HG02885 (cell line): ENCODE results near the gene MEIOB.
A peak's percentile ranks its signal among the peaks of the same experiment; 100 is the strongest.

Experiments used
- ATAC-seq: cut with Tn5 transposase; IDR thresholded peaks from one replicate; pipeline ENCODE4 v1.9.1; 2021; ENCODE audit warnings: mild to moderate bottlenecking; ENCODE audit not compliant: unreplicated experiment, poor library complexity

The MEIOB gene

DNA sequence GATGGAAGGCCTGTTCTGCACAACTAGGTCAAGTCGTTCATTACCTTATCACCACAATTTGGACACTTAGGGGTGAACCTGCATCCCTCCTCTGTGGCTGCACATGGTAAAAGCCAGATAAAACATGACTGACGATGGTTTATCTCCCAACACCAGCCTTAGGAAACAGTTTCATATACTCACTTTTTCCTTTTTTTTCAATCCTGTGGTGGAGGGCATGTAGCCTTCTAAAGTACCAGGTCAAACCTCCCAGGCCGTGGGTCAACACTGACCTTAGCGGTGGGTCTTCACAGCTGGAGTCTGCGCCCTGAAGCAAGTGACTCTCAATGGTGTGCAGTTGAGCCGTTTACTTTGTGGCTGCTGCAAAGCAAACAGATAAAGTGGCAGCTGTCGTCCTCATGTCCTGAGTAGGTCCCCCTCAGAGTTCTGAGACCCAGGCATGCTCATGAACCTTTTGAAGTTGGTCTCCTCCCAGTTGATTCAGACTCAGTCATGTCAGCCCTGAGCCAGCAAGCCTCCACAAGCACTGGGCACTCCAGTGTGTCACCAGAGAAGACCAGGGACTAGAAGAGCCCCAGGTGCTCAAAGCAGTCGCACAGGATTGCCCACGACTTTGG lies 39.0 kb downstream of the MEIOB start:
- ATAC-seq, result no peak

GRCh38 chr16:1831186-1832075 lies 40.5 kb downstream of the MEIOB start:
- ATAC-seq, result no peak

DNA sequence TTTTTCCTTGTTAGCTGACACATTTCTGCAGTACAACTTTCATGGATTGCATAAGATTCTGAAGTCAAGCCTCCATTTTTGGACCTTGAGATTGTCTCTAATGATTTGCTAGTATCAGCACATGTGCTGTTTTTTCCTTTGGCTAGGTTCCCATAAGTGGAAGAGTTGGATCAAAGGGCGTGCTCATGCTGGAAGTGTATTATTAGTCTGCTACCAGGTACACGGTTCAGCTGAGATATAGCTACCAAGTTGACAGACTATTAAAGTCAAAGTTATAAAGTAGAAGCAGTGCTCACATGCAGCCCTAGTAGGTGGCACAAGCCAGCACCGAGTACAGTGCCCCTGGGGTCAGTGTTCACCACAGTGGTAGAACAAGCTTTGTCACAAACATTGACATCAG lies 41.8 kb downstream of the MEIOB start:
- no peak for ATAC-seq

- ATAC-seq, result no peak
These were observed 43.1 kb downstream of the MEIOB start for GRCh38 chr16:1828645-1829410.

DNA sequence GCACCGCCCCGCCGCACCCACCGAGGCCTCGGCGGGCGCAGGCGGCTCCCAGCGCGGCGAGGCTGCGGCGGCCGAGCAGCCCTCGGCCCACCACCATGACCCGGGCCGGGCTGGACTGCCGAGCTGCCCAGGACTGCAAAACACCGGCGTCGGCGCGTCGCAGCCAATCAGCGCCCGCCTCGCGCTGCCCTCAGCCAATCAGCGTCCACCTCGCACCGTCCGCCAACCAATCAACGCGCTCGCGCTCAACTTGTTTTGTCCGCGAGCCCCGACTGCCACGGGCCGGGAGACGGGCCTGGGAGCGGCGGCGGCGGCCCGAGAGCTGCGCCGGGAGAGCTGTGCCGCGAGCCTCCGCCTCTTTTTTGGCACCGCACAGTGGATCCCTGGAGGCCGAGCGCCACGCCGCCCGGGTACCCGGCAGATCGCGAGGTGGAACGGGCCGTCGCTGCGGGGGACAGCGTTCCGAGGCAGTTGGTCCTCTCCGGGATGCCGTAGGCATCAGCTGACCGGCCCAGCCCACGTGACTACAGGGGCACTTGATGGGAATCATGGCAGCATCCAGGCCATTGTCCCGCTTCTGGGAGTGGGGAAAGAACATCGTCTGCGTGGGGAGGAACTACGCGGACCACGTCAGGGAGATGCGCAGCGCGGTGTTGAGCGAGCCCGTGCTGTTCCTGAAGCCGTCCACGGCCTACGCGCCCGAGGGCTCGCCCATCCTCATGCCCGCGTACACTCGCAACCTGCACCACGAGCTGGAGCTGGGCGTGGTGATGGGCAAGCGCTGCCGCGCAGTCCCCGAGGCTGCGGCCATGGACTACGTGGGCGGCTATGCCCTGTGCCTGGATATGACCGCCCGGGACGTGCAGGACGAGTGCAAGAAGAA lies 45.0 kb downstream of the MEIOB start, which contains the start of the genes FAHD1 and HAGH:
TSS of gene FAHD1 (plus strand) at position 516 of the 883 bp plus-strand sequence. CDS start at position 549, 33 bp downstream.
TSS of gene HAGH (minus strand) at position 135 of the 883 bp plus-strand sequence. CDS start at position 97, 38 bp downstream.
- ATAC-seq, result peak; percentile 86

DNA sequence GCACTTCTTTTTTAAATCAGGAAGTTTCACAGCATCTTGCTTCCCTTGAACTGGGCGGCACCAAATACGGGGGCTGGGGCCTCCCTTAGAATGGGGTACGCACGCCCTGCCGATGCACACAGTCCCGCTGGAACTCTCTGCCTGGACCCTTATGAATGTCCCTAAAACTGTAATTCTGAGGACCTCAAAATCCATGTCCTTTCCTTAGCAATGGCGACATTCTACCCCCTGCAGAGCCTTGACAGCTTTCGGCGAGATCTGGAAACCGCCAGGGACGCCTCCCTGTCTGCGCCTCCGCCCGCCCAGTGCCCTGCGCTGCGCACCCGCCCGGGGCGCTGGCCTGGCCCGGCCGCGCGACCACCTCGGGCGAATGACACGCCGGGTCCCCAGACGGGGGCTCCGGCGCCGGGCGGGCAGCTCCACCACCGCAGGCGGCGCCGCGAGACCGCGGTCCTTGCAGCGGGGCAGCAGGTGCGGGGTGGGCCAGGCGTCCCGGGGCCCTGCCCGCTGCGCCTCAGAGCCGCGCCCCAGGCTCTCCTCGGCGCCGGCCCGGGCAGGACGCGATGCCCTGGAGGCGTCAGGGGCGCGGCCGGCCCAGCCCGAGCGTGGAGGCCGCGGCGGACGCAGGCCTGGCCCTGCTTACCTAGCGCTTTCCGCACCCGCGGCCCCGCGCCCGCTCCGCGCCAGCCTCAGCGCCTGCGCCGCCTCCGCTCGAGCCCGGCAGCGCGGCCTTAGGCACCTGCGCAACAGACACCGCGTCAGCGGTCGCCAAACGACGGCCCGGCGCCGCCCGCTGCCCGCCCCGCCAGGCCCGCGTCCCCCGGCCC lies 45.9 kb downstream of the MEIOB start:
- peak; percentile 54 for ATAC-seq

DNA sequence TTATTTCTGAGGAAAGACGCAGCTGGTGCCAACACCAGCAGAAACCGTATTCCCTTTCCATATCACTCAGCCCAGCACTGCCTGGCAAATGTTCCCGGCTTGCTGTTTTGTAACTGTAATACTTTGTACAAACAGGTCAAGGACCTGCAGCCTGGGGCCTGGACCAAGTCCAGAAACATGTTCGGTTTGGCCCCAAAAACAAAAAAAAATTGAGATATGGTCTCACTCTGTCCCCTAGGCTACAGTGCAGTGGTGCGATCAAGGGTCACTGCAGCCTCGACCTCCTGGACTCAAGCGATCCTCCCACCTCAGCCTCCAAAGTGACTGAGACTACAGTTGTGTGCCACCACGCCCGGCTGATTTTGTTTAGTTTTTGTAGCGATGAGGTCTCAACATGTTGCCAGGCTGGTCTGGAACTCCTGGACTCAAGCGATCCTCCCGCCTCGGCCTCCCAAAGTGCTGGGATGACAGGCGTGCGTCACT lies 46.5 kb downstream of the MEIOB start:
- no peak for ATAC-seq

DNA sequence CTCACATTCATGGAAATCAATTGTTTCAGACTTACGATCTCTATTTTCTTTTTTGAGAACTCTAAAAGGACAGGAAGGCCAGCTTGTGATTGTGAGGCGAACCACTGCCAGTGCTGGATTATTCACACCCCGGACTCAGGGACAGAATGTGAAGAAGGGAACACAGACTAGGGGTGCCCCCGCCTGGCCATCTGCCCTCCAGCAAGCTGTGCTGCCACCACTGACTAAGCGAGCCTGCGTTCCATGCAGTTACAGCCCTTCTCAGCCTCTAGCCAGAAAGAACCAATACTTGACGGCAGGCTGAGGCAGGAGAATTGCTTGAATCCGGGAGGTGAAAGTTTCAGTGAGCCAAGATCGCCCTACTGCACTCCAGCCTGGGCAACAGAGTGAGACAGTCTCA lies 48.1 kb downstream of the MEIOB start:
- no peak for ATAC-seq

DNA sequence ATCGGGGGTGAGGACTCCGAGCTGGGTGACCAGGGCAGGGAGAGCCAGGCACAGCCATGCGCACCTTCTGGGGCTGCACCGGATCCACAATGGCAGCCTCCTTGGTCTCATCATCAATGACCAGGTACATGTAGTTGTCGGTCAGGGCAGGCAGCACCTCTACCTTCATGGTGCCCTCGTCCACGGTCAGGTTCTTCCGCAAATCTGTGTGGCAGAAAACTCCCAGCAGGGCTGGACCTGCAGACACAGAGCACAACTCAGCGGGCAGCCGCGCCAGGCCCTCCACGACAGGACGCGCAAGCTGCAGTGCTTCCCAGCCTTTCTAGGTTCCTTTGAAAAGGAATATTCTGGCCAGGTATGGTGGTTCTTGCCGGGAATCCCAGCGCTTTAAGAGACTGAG lies 49.2 kb downstream of the MEIOB start:
- no peak for ATAC-seq

GRCh38 chr16:1821861-1822611 lies 49.9 kb downstream of the MEIOB start:
- no peak for ATAC-seq

GRCh38 chr16:1820946-1821290 lies 51.0 kb downstream of the MEIOB start:
- no peak for ATAC-seq

GRCh38 chr16:1820096-1820945 lies 51.6 kb downstream of the MEIOB start:
- ATAC-seq, result no peak

DNA sequence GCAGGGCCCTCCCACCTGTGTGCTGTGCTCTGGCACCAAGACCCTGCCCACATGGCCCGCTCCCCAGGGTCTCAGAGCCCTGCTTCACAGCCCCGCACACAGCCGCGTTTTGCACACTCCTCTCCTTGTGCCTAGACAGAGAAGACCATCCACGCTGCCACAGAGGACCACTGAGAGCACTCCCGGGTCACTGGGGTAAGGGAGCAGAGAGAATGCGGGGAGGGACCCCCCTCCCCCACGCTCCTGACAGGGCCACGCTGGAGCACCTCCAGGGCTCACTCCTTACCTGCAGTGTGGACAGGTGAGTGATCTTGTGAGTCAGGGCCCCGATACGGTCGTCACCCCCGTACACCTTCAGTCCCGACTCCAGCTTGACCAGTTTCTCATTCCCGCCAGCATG lies 52.4 kb downstream of the MEIOB start:
- ATAC-seq, result no peak

DNA sequence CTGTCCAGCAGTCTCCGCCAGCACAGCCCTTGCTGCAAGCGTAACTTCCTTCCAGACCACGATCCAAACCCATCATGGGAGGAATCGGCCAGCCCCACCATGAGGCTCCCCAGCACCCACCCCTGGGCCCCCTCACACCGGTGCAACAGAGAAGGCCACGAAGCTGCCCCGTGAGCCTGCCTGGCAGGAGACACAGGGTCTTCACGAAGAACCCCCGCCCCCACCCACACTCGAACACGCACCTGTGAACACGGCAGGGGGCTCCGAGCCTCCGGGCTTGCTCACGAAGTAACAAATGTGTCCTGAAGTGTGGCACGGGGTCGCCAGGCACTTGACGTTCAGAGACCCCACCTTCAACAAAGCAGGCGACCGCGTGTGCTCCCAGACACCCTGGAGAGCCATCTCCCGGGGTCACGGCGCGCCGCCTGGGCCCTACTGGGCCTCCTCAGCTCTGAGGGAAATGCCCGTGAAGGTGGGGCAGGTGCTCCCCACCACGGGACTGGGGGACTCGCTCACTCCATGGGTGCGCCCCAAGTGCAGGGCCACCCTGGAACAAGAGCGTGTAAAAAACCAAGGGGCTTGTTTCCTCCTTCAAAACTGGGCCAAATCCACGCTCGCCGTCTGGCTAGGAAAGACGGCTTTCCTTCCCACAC lies 53.0 kb downstream of the MEIOB start:
- ATAC-seq, result no peak

- no peak for ATAC-seq
These were observed 53.6 kb downstream of the MEIOB start for GRCh38 chr16:1818204-1818872.

DNA sequence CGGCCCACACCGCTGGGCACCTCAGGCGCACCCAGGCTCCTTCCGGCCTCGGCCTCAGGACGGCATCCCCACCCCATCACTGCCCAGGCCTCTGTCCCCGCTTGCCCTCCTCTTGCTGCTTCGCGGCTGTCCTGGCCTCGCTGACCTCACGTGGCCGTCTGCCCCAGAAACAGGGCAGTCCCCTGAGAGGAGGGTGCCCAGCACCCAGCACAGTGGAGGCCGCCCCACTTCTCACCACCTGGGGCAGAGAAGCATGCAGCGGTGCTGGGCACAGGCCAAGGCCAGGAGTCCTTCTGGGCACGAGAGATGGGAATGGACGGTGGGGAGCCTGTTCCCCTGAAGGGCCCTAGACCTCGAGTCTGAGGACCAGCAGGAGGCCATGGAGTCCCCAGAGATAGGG lies 54.2 kb downstream of the MEIOB start:
- no peak for ATAC-seq

DNA sequence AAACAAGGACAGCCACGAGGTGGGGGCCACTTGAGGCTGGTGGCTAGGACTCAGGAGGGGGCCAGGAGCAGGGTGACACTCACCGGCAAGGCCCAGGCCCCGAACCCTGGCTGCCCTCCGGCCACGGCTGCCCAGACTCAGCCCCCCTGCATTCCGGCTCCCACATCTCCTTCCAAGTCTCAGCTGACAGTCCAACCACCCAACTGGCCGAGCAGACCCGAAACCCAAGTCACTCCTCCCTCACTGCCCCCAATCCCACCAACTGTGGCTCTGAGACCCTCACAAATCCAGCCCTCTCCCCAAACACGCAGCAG lies 54.7 kb downstream of the MEIOB start:
- ATAC-seq, result no peak
